OCI-LY1 (cell line): ENCODE results near the gene PTPRR.

Source experiments
- H2AFZ ChIP-seq: fragments of 200-600 bp; sonication (generic), shearing (Covaris generic); 2 replicates; pipeline ENCODE4 v1.6.0; 2014; ENCODE audit warnings: antibody characterized with exemption, mild to moderate bottlenecking, low read length
- H3F3A ChIP-seq: fragments of 200-600 bp; sonication (generic), shearing (Covaris generic); 2 replicates; pipeline ENCODE4 v1.6.0; 2014; ENCODE audit warnings: mild to moderate bottlenecking, antibody characterized with exemption, low read length, moderate library complexity; ENCODE audit not compliant: insufficient read depth
- H3K27ac ChIP-seq: fragments of 200-600 bp; sonication (generic); 2 replicates; pipeline ENCODE4 v1.5.1; 2014; ENCODE audit warnings: low read length, mixed run types, mild to moderate bottlenecking, low read depth; ENCODE audit not compliant: poor library complexity, severe bottlenecking
- H3K27me3 ChIP-seq: fragments of 200-600 bp; sonication (generic); 2 replicates; pipeline ENCODE4 v1.6.0; 2014; ENCODE audit warnings: antibody characterized with exemption, mild to moderate bottlenecking, low read length, moderate library complexity; ENCODE audit not compliant: insufficient read depth
- H3K36me3 ChIP-seq: fragments of 200-600 bp; sonication (generic); 2 replicates; pipeline ENCODE4 v1.6.1; 2014; ENCODE audit warnings: mild to moderate bottlenecking, antibody characterized with exemption, low read length, moderate library complexity, mixed read lengths; ENCODE audit not compliant: insufficient read depth
- H3K4me1 ChIP-seq: fragments of 200-600 bp; sonication (generic); 2 replicates; pipeline ENCODE4 v1.5.1; 2014; ENCODE audit warnings: mild to moderate bottlenecking, low read length, moderate library complexity; ENCODE audit not compliant: insufficient read depth, severe bottlenecking
- H3K4me2 ChIP-seq: fragments of 200-600 bp; sonication (generic), shearing (Covaris generic); 2 replicates; pipeline ENCODE4 v1.6.1; 2014; ENCODE audit warnings: low read length
- H3K4me3 ChIP-seq: fragments of 200-600 bp; sonication (generic); 2 replicates; pipeline ENCODE4 v1.5.1; 2014; ENCODE audit warnings: low read length, low read depth, mild to moderate bottlenecking, mixed read lengths; ENCODE audit not compliant: poor library complexity, severe bottlenecking
- H3K79me2 ChIP-seq: fragments of 200-600 bp; shearing (Covaris generic); 2 replicates; pipeline ENCODE4 v1.6.1; 2016; ENCODE audit warnings: mixed run types, low read length, mixed read lengths; ENCODE audit not compliant: insufficient read depth
- H3K9ac ChIP-seq: fragments of 200-600 bp; sonication (generic), shearing (Covaris generic); 2 replicates; pipeline ENCODE4 v1.6.1; 2014; ENCODE audit warnings: mild to moderate bottlenecking, low read length, mixed read lengths
- H3K9me2 ChIP-seq: fragments of 200-600 bp; sonication (generic), shearing (Covaris generic); 2 replicates; pipeline ENCODE4 v1.6.1; 2014; ENCODE audit warnings: low read depth, mild to moderate bottlenecking, low read length, mixed read lengths
- H3K9me3 ChIP-seq: fragments of 200-600 bp; shearing (Covaris generic); 2 replicates; pipeline ENCODE4 v1.6.1; 2014; ENCODE audit warnings: low read length, mixed read lengths
- H4K20me1 ChIP-seq: fragments of 200-600 bp; sonication (generic), shearing (Covaris generic); 2 replicates; pipeline ENCODE4 v1.6.0; 2016; ENCODE audit warnings: mild to moderate bottlenecking, low read length; ENCODE audit not compliant: insufficient read depth
- EZH2 ChIP-seq: fragments of 200-600 bp; sonication (generic), shearing (Covaris generic); IDR thresholded peaks from 2 replicates; pipeline ENCODE4 v1.8.0; 2017; ENCODE audit warnings: borderline replicate concordance, mixed run types, mild to moderate bottlenecking, antibody characterized with exemption, low read length, moderate library complexity, mixed read lengths
- TF ChIP-seq, protein P1 (sequence below): fragments of 200-600 bp; sonication (generic), shearing (Covaris generic); IDR thresholded peaks from 2 replicates; pipeline ENCODE4 v1.5.1; 2017; ENCODE audit warnings: mild to moderate bottlenecking, antibody characterized with exemption, low read length, moderate library complexity, mixed read lengths

Gene PTPRR

GRCh38 chr12:70837026-70837425, 83.5 kb downstream of the PTPRR start:
- no peaks in the 10 kb centered on the region for H3K9me3 ChIP-seq
- no peaks in the 10 kb centered on the region for H3K27me3 ChIP-seq
- H3K9me2 ChIP-seq, result no peaks in the 10 kb centered on the region
- no peak overlapping the region for H3K9ac ChIP-seq
- TF ChIP-seq, protein P1, sequence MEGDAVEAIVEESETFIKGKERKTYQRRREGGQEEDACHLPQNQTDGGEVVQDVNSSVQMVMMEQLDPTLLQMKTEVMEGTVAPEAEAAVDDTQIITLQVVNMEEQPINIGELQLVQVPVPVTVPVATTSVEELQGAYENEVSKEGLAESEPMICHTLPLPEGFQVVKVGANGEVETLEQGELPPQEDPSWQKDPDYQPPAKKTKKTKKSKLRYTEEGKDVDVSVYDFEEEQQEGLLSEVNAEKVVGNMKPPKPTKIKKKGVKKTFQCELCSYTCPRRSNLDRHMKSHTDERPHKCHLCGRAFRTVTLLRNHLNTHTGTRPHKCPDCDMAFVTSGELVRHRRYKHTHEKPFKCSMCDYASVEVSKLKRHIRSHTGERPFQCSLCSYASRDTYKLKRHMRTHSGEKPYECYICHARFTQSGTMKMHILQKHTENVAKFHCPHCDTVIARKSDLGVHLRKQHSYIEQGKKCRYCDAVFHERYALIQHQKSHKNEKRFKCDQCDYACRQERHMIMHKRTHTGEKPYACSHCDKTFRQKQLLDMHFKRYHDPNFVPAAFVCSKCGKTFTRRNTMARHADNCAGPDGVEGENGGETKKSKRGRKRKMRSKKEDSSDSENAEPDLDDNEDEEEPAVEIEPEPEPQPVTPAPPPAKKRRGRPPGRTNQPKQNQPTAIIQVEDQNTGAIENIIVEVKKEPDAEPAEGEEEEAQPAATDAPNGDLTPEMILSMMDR, result no peak
- no peak for TF ChIP-seq EZH2
- no peaks in the 10 kb centered on the region for H3K36me3 ChIP-seq
- H4K20me1 ChIP-seq, result no peaks in the 10 kb centered on the region
- no peak overlapping the region for H3K27ac ChIP-seq
- H3K4me2 ChIP-seq, result no peak overlapping the region
- H3K4me3 ChIP-seq, result no peak overlapping the region
- H3K4me1 ChIP-seq, result no peaks in the 10 kb centered on the region
- no peaks in the 10 kb centered on the region for H3K79me2 ChIP-seq
- H3F3A ChIP-seq, result no peaks in the 10 kb centered on the region
- no peak overlapping the region for H2AFZ ChIP-seq

- Histone ChIP-seq H4K20me1 (no peaks in the 10 kb centered on the region), H3F3A (no peaks in the 10 kb centered on the region), H3K4me1 (no peaks in the 10 kb centered on the region), H3K4me3 (no peak overlapping the region), H3K79me2 (no peaks in the 10 kb centered on the region), H3K36me3 (no peaks in the 10 kb centered on the region), H3K9ac (no peak overlapping the region), H3K27me3 (no peaks in the 10 kb centered on the region), H2AFZ (no peak overlapping the region), H3K4me2 (no peak overlapping the region), H3K9me2 (no peaks in the 10 kb centered on the region), H3K9me3 (no peaks in the 10 kb centered on the region), H3K27ac (no peak overlapping the region)
- TF ChIP-seq EZH2, result no peak
- TF ChIP-seq, protein P1, result no peak
Measured at GRCh38 chr12:70835948-70836347, 84.6 kb downstream of the PTPRR start.

DNA sequence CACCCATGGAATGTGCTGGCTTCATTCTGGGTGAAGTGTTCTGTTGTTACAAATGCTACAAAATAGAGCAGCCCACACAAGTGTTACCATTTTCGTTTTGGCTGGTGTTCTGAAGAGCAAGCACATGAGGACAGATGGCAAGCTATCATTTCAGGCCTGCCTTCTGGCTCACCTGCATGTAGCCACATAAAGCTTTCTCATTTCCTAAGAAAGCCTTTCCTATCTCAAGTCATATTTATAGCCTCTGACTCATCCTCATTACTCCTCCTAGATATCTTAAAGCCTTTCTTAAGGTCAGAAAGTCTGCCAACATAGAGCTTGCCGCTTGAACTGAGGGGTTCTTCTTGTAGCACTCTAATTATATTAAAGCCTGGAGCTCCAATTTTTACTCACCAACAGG, 89.0 kb downstream of the PTPRR start:
- Histone ChIP-seq H3K79me2 (no peaks in the 10 kb centered on the region), H4K20me1 (no peaks in the 10 kb centered on the region), H2AFZ (no peak overlapping the region), H3F3A (no peaks in the 10 kb centered on the region), H3K27ac (no peak overlapping the region), H3K4me3 (no peak overlapping the region), H3K27me3 (no peaks in the 10 kb centered on the region), H3K36me3 (no peaks in the 10 kb centered on the region), H3K4me1 (no peaks in the 10 kb centered on the region), H3K9me3 (no peaks in the 10 kb centered on the region), H3K9ac (no peak overlapping the region), H3K9me2 (no peaks in the 10 kb centered on the region), H3K4me2 (no peak overlapping the region)
- TF ChIP-seq, protein P1, result no peak
- TF ChIP-seq EZH2, result no peak
